ENCODE measurements around the gene CEBPZOS.
"Not testable (repeated sequence)": the region's sequence is repeated elsewhere in the genome, so short reads cannot be mapped to it uniquely, and the experiment has no call there.

Gene CEBPZOS

GRCh38 chr2:37191747-37192146, 4.5 kb upstream of the CEBPZOS start:
- DNase-seq = no peak

GRCh38 chr2:37192551-37192950, 3.7 kb upstream of the CEBPZOS start:
- no peak for DNase-seq

- not testable (repeated sequence) for DNase-seq
These were observed 405 bp upstream of the CEBPZOS start for GRCh38 chr2:37195862-37196319.

GRCh38 chr2:37198681-37199065, 2.4 kb downstream of the CEBPZOS start:
- no peak for DNase-seq

GRCh38 chr2:37201208-37201607, 4.9 kb downstream of the CEBPZOS start:
- no peak for DNase-seq

- DNase-seq = peak; percentile 64
These were observed 5.5 kb downstream of the CEBPZOS start for GRCh38 chr2:37201766-37202165.

GRCh38 chr2:37203708-37204107, 7.4 kb downstream of the CEBPZOS start:
- DNase-seq = no peak

GRCh38 chr2:37205071-37205661, 8.9 kb downstream of the CEBPZOS start:
- DNase-seq = not testable (repeated sequence)

GRCh38 chr2:37205689-37206341, 9.5 kb downstream of the CEBPZOS start:
- DNase-seq = no peak

- not testable (repeated sequence) for DNase-seq
These were observed 10.5 kb downstream of the CEBPZOS start for GRCh38 chr2:37206760-37207159.

- no peak for DNase-seq
These were observed 14.9 kb downstream of the CEBPZOS start for GRCh38 chr2:37211212-37211611.

- DNase-seq = no peak
These were observed 15.6 kb downstream of the CEBPZOS start for GRCh38 chr2:37211939-37212338.

GRCh38 chr2:37215250-37215649, 19.0 kb downstream of the CEBPZOS start:
- DNase-seq = no peak

- no peak for DNase-seq
These were observed 22.8 kb downstream of the CEBPZOS start for GRCh38 chr2:37219046-37219445.

- no peak for DNase-seq
These were observed 26.8 kb downstream of the CEBPZOS start for GRCh38 chr2:37223131-37223530.

- DNase-seq = peak; percentile 31
These were observed 27.8 kb downstream of the CEBPZOS start for GRCh38 chr2:37224063-37224462.

- not testable (repeated sequence) for DNase-seq
These were observed 28.8 kb downstream of the CEBPZOS start for GRCh38 chr2:37225129-37225528.

- no peak for DNase-seq
These were observed 30.6 kb downstream of the CEBPZOS start for GRCh38 chr2:37226863-37227262.

GRCh38 chr2:37228788-37229187, 32.5 kb downstream of the CEBPZOS start:
- DNase-seq = no peak

GRCh38 chr2:37230581-37230980, 34.3 kb downstream of the CEBPZOS start:
- DNase-seq = peak; percentile 28

GRCh38 chr2:37231241-37232130, 35.2 kb downstream of the CEBPZOS start, which contains the start of the genes CEBPZ and NDUFAF7:
CEBPZ (minus strand) TSS chr2:37231596; CDS start chr2:37231567, 29 bp downstream.
NDUFAF7 (plus strand) TSS chr2:37231658; CDS start chr2:37231706, 48 bp downstream.
- peak; percentile 96 for DNase-seq

GRCh38 chr2:37232131-37232933, 36.0 kb downstream of the CEBPZOS start:
- peak; percentile 27 for DNase-seq

GRCh38 chr2:37243435-37243834, 47.1 kb downstream of the CEBPZOS start:
- DNase-seq = no peak

All from hematopoietic multipotent progenitor cell treated with erythropoietin and hydrocortisone succinate and interleukin-3 and kit ligand, for 6 days (in vitro differentiated cells).